K562 (cell line): Measurements from ENCODE around the gene LBR. TPM values are rescaled to one million over a fixed set of nuclear protein-coding genes. Genes with fewer than 3 reads are reported as not detected.

Experiments
- ATAC-seq: fragments of 200-7000 bp; cut with Tn5 transposase; 3 replicates; pipeline ENCODE4 v1.9.1; 2020; ENCODE audit warnings: moderate library complexity
- BruUV-seq: library from RNA; stranded (reverse); fragments of 400-500 nt; replicated peaks from 2 replicates; lab custom pipeline; 2021; lab: Mats Ljungman, UMichigan
- CTCF ChIA-PET: fragments of 300-600 bp; formaldehyde crosslinking; extraction: SDS; loops from one replicate; lab custom pipeline; 2021; ENCODE audit warnings: low intra/inter-chr PET ratio; lab: Yijun Ruan, JAX
- POLR2A ChIA-PET: fragments of 300-600, 350-650 bp; sonication (Branson Sonifier 250); formaldehyde crosslinking; extraction: SDS; loops from one replicate; lab custom pipeline; 2021; ENCODE audit warnings: antibody characterized with exemption, inconsistent platforms; lab: Yijun Ruan, JAX
- DNase-seq, 4 experiments: peaks; one replicate each; pipeline versions ENCODE4 v3.0.0 to v3.0.0-alpha.2; 2011 to 2018; ENCODE audit warnings: low spot score in 3 of 4, mixed read lengths in 3 of 4; ENCODE audit errors: extremely low read depth in 1 of 4
- FAIRE-seq: peaks from 2 replicates; lab custom pipeline; 2011; peaks lifted over from hg19 to GRCh38; lab: Jason Lieb, UNC
- H2AFZ ChIP-seq: 2 replicates; pipeline ENCODE4 v1.6.0; 2011; ENCODE audit warnings: low read depth, low read length, control low read depth, inconsistent platforms
- H3K27ac ChIP-seq: fragments of 200-600 bp; 3 replicates; pipeline ENCODE4 v1.8.0; 2011; ENCODE audit warnings: low read depth, mild to moderate bottlenecking, control low read depth, inconsistent platforms, low read length, moderate library complexity, mixed read lengths; ENCODE audit errors: extremely low read depth
- H3K27me3 ChIP-seq, 2 experiments: fragments of 300-600 bp in 1 of 2; 2 replicates in 1 of 2; 3 replicates in 1 of 2; pipeline versions ENCODE4 v1.6.0 to v1.8.0; 2011; ENCODE audit warnings: inconsistent platforms in 2 of 2, low read length in 2 of 2, mild to moderate bottlenecking in 1 of 2, mixed read lengths in 1 of 2, moderate library complexity in 1 of 2; ENCODE audit not compliant: control insufficient read depth in 2 of 2, insufficient read depth in 2 of 2
- H3K36me3 ChIP-seq: fragments of 300-600 bp; 3 replicates; pipeline ENCODE4 v1.8.0; 2011; ENCODE audit warnings: mild to moderate bottlenecking, low read length, inconsistent platforms; ENCODE audit not compliant: control insufficient read depth, insufficient read depth
- H3K4me1 ChIP-seq, 2 experiments: fragments of 200-600 bp in 1 of 2; replicated peaks in 1 of 2; 2 replicates in 1 of 2; 3 replicates in 1 of 2; pipeline versions ENCODE4 v1.5.1 to v1.8.0; 2011; ENCODE audit warnings: inconsistent platforms in 2 of 2, low read length in 2 of 2, mild to moderate bottlenecking in 1 of 2, mixed read lengths in 1 of 2, moderate library complexity in 1 of 2; ENCODE audit not compliant: control insufficient read depth in 2 of 2, insufficient read depth in 2 of 2
- H3K4me2 ChIP-seq: 2 replicates; pipeline ENCODE4 v1.6.1; 2011; ENCODE audit warnings: low read length, control low read depth, inconsistent platforms, mixed read lengths; ENCODE audit not compliant: insufficient read depth
- H3K4me3 ChIP-seq: fragments of 200-600 bp; sonication (generic), shearing (Covaris generic); 2 replicates; pipeline ENCODE4 v1.5.1; 2016; ENCODE audit warnings: control low read depth, inconsistent platforms
- H3K79me2 ChIP-seq: fragments of 200-600 bp; 3 replicates; pipeline ENCODE4 v1.8.0; 2011; ENCODE audit warnings: low read length, inconsistent platforms; ENCODE audit not compliant: control insufficient read depth, insufficient read depth
- H3K9ac ChIP-seq, 2 experiments: 2 replicates each; pipeline versions ENCODE4 v1.6.0 to v1.6.1; 2011; ENCODE audit warnings: low read depth in 2 of 2, low read length in 2 of 2, control low read depth in 1 of 2, inconsistent platforms in 1 of 2, mild to moderate bottlenecking in 1 of 2, mixed read lengths in 1 of 2; ENCODE audit not compliant: insufficient read depth in 1 of 2
- H3K9me1 ChIP-seq: one replicate; pipeline ENCODE4 v1.6.0; 2011; ENCODE audit warnings: inconsistent platforms, mild to moderate bottlenecking, low read length, moderate library complexity; ENCODE audit not compliant: control insufficient read depth, insufficient read depth
- H3K9me3 ChIP-seq: replicated peaks from 2 replicates; pipeline ENCODE4 v1.5.1; 2011; ENCODE audit warnings: low read depth, low read length, inconsistent platforms; ENCODE audit not compliant: control insufficient read depth, insufficient read depth
- H4K20me1 ChIP-seq: replicated peaks from 2 replicates; pipeline ENCODE4 v1.6.1; 2011; ENCODE audit warnings: low read length, inconsistent platforms, mixed read lengths; ENCODE audit not compliant: control insufficient read depth, insufficient read depth
- DNMT1 ChIP-seq: fragments of 450-650 bp; IDR thresholded peaks from 2 replicates; pipeline ENCODE4 v1.6.1; 2016; ENCODE audit warnings: antibody characterized with exemption, mild to moderate bottlenecking
- KLF6 ChIP-seq: fragments of 250-450 bp; sonication (Bioruptor Pico); IDR thresholded peaks from 2 replicates; pipeline ENCODE4 v1.4.0; 2020; ENCODE audit warnings: mild to moderate bottlenecking, moderate library complexity, borderline replicate concordance
- NFIC ChIP-seq: fragments of 450-650 bp; IDR thresholded peaks from 2 replicates; pipeline ENCODE4 v1.6.1; 2017; ENCODE audit warnings: mild to moderate bottlenecking, inconsistent platforms
- NFIX ChIP-seq: fragments of 250-450 bp; sonication (Bioruptor Pico); IDR thresholded peaks from 2 replicates; pipeline ENCODE4 v1.4.0; 2020; ENCODE audit warnings: low read depth, mild to moderate bottlenecking, moderate library complexity
- ZNF668 ChIP-seq: fragments of 250-450 bp; sonication (Bioruptor Pico); IDR thresholded peaks from 2 replicates; pipeline ENCODE4 v1.8.0; 2022; ENCODE audit warnings: mild to moderate bottlenecking, inconsistent platforms
- WGBS: fragments of 100-300 bp; shearing (Covaris generic); methylation state at CpG from one replicate; pipeline ENCODE4 v1.1.6; 2016; ENCODE audit warnings: low coverage, mixed read lengths; ENCODE audit not compliant: insufficient coverage; ENCODE audit errors: missing lambda C conversion rate; 5-methylcytosine and 5-hydroxymethylcytosine counted together
- in situ Hi-C: fragments of 300-500 bp; cut with MboI; formaldehyde crosslinking; loops from 4 replicates; pipeline ENCODE4 v1.15.0; 2018; ENCODE audit warnings: inconsistent platforms, mixed read lengths
- intact Hi-C: fragments of 100-400 bp; cut with micrococcal nuclease; formaldehyde crosslinking; loops from 2 replicates; pipeline ENCODE4 v1.14.2; 2022
- polyA plus RNA-seq, 8 experiments: library from polyadenylated mRNA; depleted of rRNA in 4 of 8; stranded (reverse) in 5 of 8; unstranded in 3 of 8; fragments of >200 nt; fragmentation: Nextera tagmentation in 2 of 8; fragmentation: Illumina TruSeq in 1 of 8; extraction: Ambion mirVana in 2 of 8; extraction: Trizol in 1 of 8; gene quantifications; 2 replicates each; pipeline versions ENCODE4 v1.2.1 to v1.2.3, GENCODE V29; 2011 to 2014; ENCODE audit warnings: inconsistent platforms in 1 of 8, missing spikeins in 1 of 8
- total RNA-seq, 7 experiments: library from RNA; depleted of rRNA in 6 of 7; stranded (reverse); fragments of >200 nt in 6 of 7; fragmentation: Illumina TruSeq in 2 of 7; extraction: Trizol in 2 of 7; gene quantifications; 2 replicates each; pipeline versions ENCODE4 v1.2.1 to v1.2.3, GENCODE V29; 2011 to 2021; ENCODE audit warnings: low replicate concordance in 1 of 7
- TF ChIP-seq, protein P1 (sequence below): IDR thresholded peaks from 2 replicates; pipeline ENCODE4 v1.6.1; 2011; ENCODE audit not compliant: insufficient read length; ENCODE audit errors: extremely low read depth

The LBR gene
- total and polyA plus RNA-seq, 9 of the 15 experiments (the other 6 are each of a cell fraction or from before 2014, with no cell fraction given), result 102 to 229 (median 197) TPM

DNA sequence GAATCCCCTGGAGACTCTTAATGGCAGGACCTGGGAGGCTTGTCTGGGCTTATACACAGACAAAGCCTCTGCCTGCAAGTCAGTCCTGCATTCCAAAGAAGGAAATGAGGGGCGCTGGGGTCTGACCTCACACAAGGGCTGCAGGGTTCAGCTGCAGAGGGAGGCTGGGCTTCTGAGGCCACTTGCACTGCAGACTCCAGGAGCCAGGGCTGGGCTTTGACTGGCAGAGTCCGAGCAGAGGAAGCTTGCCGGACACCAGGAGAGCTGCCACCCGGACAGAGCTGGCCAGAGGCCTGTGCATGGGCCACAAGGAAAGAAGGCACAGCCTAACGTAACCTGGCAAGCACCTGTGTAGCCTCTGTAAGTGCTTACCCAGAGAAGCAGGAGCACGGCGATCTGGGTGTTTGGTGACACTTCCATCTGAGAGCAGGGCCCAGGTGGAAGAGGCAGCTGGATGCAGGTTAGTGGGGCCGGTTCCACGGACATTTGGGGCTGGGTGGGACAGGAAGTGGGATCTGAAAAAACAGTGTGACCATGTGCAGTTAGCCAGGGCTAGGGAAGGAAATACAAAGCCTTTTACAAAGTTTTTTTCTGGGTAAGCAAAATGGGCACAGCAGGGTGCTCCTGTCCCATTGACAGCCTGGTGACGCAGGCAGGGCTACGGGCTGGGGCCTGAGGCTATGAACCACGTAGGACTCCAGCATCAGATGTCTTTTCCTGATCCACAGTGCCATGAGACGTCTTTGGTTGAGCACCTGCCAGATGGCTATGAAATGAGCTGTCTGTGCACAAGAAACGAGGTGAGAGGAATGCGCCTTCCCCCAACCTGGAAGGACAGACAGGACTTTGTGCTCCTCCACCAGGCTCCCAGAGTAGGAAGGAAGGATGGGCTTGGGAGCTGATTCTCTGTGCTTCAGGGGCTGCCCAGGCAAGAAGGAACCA is 37.3 kb upstream of the LBR start (continued):
- TF ChIP-seq ZNF668 (no peak), KLF6 (no peak), DNMT1 (no peak)

DNA sequence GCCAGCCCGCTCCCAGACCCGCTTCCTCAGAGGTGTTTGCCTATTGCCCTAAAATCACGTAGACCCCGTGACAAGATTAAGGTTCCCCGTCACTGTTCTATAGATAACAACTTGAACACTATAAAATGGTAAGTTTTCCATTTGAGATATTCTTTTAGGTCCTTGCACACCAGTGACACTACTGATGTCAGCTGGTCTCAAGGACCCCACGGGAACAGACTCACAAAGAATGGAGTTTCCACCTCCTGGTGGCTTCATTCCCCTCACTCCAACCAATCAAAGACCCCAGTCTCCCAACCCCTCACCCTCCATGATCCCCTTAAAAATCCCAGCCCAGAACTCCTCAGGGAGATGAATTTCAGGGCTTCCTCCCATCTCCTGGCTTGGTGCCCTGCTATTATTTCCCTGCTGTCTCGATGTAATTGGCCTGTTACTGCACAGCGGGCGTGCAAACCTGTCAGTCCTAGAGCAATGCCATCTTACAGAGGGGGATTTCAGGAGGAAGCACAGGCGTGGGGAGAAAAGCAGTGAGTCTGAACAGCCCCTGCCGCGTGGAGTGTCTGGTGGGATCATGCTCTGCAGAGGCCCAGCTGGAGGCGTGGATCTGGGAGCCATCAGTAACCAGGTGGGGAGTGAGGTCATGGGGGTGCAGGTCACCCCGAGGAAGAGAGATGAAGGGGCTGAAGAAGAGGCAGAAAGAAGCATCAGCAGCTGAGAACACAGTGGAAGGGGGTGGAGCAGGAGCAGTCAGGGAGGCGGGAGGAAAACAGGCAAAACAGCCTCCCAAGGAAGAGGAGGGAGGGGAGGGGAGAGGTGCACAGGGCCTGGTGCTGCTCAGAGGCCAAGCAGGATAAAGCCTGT is 35.1 kb upstream of the LBR start:
- peaks cover 4% of the 10 kb centered on the region; the same call in 1 of the 2 replicates for H4K20me1 ChIP-seq
- H3K9me3 ChIP-seq, result no peaks in the 10 kb centered on the region
- no peak for DNase-seq
- H2AFZ ChIP-seq, result no peak overlapping the region
- no peak overlapping the region for H3K4me3 ChIP-seq
- in situ Hi-C loops (no loop called here), intact Hi-C loops (no loop called here)
- POLR2A ChIA-PET, result interaction anchor here (0.6 kb wide), 1 partner anchor 110 kb away, joined by 4 read pairs; no protein-coding TSS in a partner anchor
- no peak for FAIRE-seq
- no peak overlapping the region for H3K4me2 ChIP-seq
- 18% methylated on average over 15 of the region's 15 CpGs for WGBS
- no peak overlapping the region for H3K27ac ChIP-seq
- CTCF ChIA-PET, result no interaction called here
- TF ChIP-seq NFIC (peak; percentile 81), NFIX (CRISPR knock-in tag) (peak; percentile 26; the same call in 1 of the 2 replicates)
- TF ChIP-seq, protein P1, sequence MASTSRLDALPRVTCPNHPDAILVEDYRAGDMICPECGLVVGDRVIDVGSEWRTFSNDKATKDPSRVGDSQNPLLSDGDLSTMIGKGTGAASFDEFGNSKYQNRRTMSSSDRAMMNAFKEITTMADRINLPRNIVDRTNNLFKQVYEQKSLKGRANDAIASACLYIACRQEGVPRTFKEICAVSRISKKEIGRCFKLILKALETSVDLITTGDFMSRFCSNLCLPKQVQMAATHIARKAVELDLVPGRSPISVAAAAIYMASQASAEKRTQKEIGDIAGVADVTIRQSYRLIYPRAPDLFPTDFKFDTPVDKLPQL, result no peak
- peaks cover 8 to 34% of the 10 kb centered on the region in 2 experiments; a peak in 3 of 5 replicates for H3K4me1 ChIP-seq
- no peak for ATAC-seq
- peaks cover 3 to 7% of the 10 kb centered on the region in 2 experiments; a peak in 3 of 5 replicates for H3K27me3 ChIP-seq
- no TSS peak for BruUV-seq
- no peaks in the 10 kb centered on the region for H3K79me2 ChIP-seq
- no peaks in the 10 kb centered on the region for H3K9me1 ChIP-seq
- peak overlapping the region in 1 of 2 experiments; percentile 62; a peak in 2 of 4 replicates for H3K9ac ChIP-seq
- no peaks in the 10 kb centered on the region for H3K36me3 ChIP-seq
